ENCODE data around the gene MBD3L1.

MBD3L1 gene

GRCh38 chr19:8832132-8833021, at the start of gene MBD3L1, which contains the start of gene ZNF558:
Gene MBD3L1 (plus strand): TSS chr19:8832377. CDS start chr19:8842679, 10,302 bp downstream.
Gene ZNF558 (minus strand): TSS chr19:8832304. CDS start chr19:8822659, 9,645 bp downstream.
- in situ Hi-C loops (cut with MboI; ENCODE audit: low sequenced_read_pairs), result no loop called here

GRCh38 chr19:8794823-8795222, 37.4 kb upstream of the MBD3L1 start:
- in situ Hi-C loops (cut with MboI; ENCODE audit: low sequenced_read_pairs), result no loop called here

DNA sequence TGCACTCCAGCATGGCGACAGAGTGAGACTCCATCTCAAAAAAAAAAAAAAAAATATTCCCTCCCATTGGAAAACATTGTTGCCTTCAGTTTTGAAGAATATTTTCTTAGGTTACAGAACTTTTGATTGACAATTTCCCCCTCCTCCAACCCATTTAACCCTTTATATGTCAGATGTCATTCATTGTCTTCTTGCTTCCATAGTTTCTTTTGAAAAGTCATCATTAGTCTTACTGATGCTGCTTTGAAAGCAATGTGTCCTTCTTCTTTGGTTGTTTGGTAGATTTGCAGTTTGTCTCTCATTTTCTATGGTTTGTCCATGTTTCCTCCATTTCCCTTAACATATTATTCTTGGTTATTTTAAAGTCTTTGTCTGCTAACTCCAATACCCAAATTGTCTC, 25.5 kb upstream of the MBD3L1 start:
- in situ Hi-C loops (cut with MboI; ENCODE audit: low sequenced_read_pairs), result no loop called here

GRCh38 chr19:8811315-8812172, 20.6 kb upstream of the MBD3L1 start:
- in situ Hi-C loops (cut with MboI; ENCODE audit: low sequenced_read_pairs), result no loop called here

DNA sequence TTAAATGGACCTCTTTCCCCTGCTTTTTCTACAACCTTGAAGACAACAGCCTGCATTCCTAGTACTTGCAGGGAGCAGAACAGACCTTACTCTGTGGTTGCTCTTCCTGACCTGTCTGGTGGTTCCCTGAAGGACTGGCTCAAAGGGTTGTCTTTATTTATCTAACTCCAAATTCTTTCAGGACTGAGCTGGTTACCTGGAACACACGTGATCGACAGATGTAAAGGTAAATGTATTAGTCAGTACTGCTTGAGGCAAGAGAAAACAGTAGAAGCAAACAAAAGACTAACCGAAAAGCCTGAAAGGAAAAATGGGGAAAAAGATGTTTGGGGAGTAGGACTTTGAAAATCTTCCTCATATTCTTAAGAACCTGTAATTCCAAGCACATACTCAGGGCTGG, 18.0 kb upstream of the MBD3L1 start:
- in situ Hi-C loops (cut with MboI; ENCODE audit: low sequenced_read_pairs), result no loop called here

GRCh38 chr19:8815780-8816179, 16.4 kb upstream of the MBD3L1 start:
- in situ Hi-C loops (cut with MboI; ENCODE audit: low sequenced_read_pairs), result no loop called here

DNA sequence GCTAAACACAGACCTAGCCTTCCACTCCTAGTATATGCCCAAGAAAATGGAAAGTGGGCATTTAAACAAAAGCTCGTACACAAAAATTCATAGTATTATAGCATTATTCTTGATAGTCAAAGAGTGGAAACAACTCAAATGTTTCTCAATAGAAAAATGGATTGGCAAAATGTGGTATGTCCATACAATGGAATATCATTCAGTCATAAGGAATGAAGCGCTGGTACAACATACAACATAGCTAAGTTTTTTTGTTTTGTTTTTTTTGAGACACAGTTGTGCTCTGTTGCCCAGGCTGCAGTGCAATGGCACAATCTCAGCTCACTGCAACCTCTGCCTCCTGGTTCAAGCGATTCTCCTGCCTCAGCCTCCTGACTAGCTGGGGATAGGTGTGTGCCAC, 11.9 kb upstream of the MBD3L1 start:
- in situ Hi-C loops (cut with MboI; ENCODE audit: low sequenced_read_pairs), result no loop called here

DNA sequence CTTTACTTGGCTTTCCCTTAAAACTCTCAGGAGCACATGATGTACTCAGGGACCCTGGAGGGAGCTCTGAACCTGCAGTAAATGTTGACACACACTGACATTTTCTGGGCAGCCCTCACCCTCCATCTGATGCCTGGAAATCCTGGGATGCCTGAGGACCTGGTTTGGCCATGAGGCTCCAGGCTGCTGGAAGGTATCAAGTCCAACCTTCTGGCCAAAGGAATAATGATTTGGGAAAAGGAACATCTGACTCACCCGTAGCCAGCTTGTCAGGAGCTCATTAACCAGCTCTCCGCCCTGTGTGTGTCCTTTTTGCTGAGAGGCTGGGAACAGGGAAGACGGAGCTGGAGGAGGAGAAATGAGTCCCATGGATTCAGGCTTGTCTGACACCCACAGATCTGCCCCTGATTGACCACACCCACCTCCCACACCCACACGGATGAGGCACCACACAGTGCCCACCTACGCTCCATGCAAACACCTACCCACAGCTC, 10.4 kb upstream of the MBD3L1 start:
- in situ Hi-C loops (cut with MboI; ENCODE audit: low sequenced_read_pairs), result no loop called here

GRCh38 chr19:8826371-8826770, 5.8 kb upstream of the MBD3L1 start:
- in situ Hi-C loops (cut with MboI; ENCODE audit: low sequenced_read_pairs), result no loop called here

DNA sequence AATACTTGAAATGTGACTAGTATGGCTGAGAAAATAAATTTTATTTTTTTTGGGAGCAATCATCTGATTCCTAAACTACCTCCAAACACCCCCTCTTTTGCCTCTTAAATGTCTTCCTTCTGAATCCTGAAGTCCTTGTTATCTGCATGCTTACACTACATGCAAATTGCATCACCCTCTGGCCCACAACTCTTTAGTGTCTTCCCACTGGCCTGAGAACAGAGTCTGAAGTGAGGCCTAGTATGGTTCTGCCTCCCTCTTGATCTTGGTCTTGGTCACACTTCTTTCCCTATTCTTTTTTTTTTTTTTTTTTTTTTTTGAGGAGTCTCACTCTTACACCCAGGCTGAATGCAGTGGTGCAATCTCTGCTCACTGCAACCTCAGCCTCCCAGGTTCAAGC, 4.9 kb upstream of the MBD3L1 start:
- in situ Hi-C loops (cut with MboI; ENCODE audit: low sequenced_read_pairs), result no loop called here

GRCh38 chr19:8831373-8831772, 804 bp upstream of the MBD3L1 start:
- in situ Hi-C loops (cut with MboI; ENCODE audit: low sequenced_read_pairs), result no loop called here

GRCh38 chr19:8831832-8832131, 395 bp upstream of the MBD3L1 start:
- in situ Hi-C loops (cut with MboI; ENCODE audit: low sequenced_read_pairs), result no loop called here

- in situ Hi-C loops (cut with MboI; ENCODE audit: low sequenced_read_pairs), result no loop called here
Observed at GRCh38 chr19:8835446-8835845, 3.3 kb downstream of the MBD3L1 start.

- in situ Hi-C loops (cut with MboI; ENCODE audit: low sequenced_read_pairs), result no loop called here
Observed at GRCh38 chr19:8835877-8836276, 3.7 kb downstream of the MBD3L1 start.

GRCh38 chr19:8840708-8841107, 8.5 kb downstream of the MBD3L1 start:
- in situ Hi-C loops (cut with MboI; ENCODE audit: low sequenced_read_pairs), result no loop called here

DNA sequence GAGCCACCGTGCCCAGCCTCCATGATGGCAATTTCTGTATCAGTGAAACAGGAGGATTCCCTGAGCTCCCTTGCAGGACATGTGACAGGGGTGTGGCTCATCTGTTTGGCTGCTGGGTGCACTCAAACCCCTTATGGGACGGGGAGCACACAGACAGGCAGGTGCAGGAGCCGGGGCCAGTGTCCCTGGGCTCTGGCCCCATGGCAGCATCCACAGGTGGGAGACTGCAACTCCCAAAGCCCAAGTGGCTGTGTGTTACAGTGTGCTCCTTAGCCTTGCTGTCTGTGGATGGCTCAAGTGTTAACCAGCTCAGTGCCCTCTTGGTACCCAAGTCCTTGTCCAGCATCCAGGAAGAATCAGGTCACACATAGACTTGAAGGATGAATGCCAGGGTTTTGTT, 14.6 kb downstream of the MBD3L1 start:
- in situ Hi-C loops (cut with MboI; ENCODE audit: low sequenced_read_pairs), result no loop called here

DNA sequence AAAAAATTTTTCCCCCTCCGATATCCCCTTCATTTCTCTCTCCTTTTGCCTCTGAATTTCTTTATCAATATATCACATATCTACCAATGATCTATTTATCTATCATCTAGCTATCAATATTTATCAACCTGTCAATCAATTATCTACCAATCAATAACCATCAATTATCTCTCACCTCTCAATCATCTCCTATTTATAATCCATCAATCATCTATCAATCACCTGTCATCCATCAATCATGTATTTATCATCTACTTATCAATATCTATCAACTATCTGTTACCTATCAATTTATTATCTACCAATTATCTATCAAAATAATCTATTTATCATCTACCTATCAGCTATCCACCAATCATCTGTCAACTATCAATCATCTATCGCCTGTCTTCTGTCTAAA, 17.1 kb downstream of the MBD3L1 start:
- in situ Hi-C loops (cut with MboI; ENCODE audit: low sequenced_read_pairs), result no loop called here

GRCh38 chr19:8850488-8850887, 18.3 kb downstream of the MBD3L1 start:
- in situ Hi-C loops (cut with MboI; ENCODE audit: low sequenced_read_pairs), result no loop called here

DNA sequence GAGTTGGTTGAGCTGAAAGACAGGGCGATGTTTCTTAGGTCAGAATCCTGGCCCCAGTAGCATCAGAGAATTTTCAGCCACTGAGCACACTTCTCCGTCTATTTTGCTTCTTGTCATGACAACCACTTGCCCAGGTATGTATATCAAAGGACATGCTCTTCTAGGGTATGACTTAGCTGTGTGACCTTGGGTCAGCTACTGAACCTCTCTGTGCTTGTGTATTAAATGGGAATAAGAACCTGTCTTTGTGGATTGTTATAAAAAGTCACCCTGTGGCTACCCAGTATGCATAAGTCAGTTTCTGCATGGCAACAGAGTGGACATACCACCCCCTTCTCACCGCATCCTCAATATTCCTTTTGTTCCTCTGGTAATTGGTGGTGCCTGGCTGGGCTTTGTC, 26.1 kb downstream of the MBD3L1 start:
- in situ Hi-C loops (cut with MboI; ENCODE audit: low sequenced_read_pairs), result no loop called here

GRCh38 chr19:8866344-8866743, 34.2 kb downstream of the MBD3L1 start:
- in situ Hi-C loops (cut with MboI; ENCODE audit: low sequenced_read_pairs), result no loop called here

DNA sequence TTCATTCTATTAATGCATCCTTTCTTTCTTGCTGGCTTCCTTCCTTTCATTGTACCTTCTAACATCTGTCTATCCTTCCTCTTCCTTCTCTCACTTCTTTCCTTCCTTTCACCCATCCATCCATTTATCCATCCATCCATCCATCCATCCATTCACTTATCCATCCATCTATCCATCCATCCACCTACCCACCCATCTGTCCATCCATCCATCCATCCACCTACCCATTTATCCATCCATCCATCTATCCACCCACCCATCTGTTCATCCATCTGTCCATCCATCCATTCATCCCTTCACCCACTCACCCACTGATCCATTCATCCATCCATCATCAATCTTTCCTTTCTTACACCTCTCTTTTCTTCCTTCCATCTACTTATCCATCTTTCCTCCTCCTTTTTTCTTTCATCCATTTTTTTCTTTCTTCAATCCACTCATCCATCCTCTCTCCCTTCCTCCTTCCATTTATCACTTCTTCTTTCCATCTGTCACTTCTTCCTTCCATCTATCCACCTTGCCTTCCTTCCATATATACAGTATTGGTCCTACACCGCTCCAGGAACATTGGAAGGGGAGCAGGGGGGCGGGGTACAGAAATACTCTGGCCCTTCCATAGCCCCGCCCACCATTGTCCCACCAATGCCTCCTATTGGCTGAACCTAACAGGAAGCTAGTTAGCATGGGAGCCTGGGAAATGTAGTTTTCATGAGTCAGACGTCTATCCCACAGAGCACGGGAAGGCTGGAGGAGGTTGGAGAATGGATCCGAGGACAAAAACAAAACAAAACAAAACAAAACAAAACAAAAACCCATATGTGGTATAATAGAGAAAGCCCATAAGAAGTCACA, 45.9 kb downstream of the MBD3L1 start:
- in situ Hi-C loops (cut with MboI; ENCODE audit: low sequenced_read_pairs), result no loop called here
